Midbrain (tissue), 1 donor: Measurements from ENCODE around the gene DCAF8.
"Not testable (repeated sequence)": the region's sequence is repeated elsewhere in the genome, so short reads cannot be mapped to it uniquely, and the experiment has no call there.

Source experiments
- DNase-seq: peaks from one replicate; lab custom pipeline; 2025; lab: John Stamatoyannopoulos, UW

DCAF8 gene

DNA sequence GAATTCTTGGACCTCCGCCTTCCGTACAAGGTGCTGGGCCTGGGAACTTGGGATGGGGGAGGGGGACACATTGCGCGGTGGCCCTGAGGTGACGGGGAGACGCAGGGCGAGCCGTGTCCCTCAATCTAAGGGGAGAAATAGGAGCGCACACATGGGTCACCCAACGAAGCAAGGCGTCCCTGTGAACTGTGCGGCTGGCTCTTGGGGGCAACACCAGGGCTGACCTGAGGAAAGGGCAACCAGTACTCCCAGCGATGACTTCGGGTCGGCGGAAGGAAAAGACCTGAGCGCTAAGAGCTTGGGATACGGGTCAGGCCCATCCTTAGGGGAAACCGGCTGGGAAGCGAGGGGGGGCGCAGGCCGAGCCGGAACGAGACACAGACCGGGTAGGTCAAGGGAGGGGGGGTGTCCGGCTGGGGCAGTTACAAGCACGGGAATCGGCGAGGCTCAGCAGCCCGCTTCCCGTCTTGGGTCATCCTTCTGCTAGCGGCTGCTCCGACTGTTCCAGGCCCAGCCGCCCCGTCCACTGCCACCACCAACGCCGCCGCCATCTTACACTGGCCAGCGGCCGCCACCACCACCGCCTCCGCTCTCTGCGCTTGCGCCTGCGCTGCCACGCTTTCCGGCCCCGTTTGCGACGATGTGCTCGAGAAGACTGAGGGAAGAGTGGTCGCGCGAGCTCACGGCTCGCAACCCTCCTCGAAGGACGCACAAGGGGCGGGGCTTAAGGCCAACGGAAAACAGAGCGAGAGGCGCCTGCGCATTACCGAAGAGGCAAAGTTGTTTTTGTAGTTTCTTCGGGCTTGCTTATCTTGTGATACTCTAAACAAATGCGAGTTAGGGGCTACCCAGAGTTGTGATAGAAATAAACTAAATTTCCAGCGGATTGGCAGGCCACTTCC lies at the start of gene DCAF8:
Gene DCAF8 (minus strand): TSS at position 657 of the 902 bp plus-strand sequence. CDS start 18,541 bp downstream, outside the sequence.
- peak; percentile 99 for DNase-seq

GRCh38 chr1:160309571-160309970 lies 47.2 kb upstream of the DCAF8 start:
- no peak for DNase-seq

DNA sequence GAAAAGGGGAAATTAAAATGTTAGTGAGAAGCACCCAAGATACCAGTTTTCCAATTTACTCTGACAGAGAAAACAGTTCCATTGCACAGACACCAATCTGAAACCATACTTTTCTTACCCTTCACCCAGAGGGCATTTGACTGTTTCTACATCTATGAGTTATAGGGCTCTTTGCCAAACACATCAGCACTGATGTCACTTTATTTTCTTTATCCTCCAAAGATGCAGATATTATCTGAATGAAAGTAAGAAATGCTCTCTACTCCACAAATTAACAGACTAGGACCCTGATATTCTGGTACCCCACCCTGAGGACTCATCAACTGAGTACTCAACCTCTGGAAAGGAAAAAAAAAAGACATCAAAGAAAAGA lies 46.8 kb upstream of the DCAF8 start:
- DNase-seq, result no peak

DNA sequence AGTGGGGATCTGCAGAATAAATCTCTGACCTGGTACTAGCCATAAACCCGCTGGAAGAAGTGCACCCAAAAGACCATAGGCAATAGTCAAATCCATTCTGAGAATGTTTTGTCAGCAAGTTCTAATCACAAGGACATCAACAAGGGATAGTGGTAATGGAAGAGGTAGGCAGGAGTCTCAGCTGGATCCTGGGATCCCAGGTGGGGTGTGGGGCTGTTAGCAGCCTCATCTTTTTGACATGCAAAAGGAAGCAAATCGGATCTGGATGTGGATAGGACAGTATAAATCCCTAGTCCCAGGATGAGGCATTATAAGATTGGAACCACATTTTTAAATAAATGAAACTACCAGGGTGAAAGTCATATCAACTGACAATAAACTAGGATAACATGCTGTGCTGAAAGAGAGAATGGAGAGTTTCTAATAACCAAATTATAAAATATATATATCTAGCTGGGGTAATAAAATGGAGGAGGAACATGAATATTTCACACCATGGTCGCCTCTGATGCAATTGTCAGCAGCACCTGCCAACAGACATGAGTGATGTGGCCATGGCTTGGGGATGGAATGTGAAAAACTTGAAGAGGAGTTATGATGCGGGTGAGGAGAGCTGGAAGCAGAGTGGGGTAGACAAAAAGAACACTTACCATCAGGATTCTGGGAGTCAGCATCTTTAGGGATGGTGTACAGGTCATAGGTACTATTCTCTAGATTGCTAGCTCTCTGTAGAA lies 46.3 kb upstream of the DCAF8 start:
- no peak for DNase-seq

- no peak for DNase-seq
Measured at GRCh38 chr1:160307118-160307791, 44.9 kb upstream of the DCAF8 start.

GRCh38 chr1:160300173-160300572 lies 37.8 kb upstream of the DCAF8 start:
- no peak for DNase-seq

DNA sequence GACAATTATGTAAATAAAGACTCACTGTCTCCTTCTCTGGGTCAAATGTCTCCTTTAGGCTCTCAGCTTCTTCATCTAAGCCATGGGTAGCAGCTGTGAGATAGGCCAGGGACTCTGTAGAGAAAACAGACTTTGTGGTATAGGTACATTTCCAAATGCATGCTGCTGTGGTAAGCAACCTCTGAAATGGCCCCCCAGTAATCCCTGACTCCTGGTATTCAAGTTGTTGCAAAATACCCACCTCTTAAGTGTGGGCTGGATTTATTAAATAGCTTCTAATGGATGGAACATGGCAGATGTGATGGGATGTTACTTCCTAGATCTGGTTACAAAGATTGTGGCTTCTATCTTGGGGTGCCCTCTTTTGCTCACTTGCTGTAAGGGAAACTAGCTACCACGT lies 33.7 kb upstream of the DCAF8 start:
- DNase-seq, result no peak

DNA sequence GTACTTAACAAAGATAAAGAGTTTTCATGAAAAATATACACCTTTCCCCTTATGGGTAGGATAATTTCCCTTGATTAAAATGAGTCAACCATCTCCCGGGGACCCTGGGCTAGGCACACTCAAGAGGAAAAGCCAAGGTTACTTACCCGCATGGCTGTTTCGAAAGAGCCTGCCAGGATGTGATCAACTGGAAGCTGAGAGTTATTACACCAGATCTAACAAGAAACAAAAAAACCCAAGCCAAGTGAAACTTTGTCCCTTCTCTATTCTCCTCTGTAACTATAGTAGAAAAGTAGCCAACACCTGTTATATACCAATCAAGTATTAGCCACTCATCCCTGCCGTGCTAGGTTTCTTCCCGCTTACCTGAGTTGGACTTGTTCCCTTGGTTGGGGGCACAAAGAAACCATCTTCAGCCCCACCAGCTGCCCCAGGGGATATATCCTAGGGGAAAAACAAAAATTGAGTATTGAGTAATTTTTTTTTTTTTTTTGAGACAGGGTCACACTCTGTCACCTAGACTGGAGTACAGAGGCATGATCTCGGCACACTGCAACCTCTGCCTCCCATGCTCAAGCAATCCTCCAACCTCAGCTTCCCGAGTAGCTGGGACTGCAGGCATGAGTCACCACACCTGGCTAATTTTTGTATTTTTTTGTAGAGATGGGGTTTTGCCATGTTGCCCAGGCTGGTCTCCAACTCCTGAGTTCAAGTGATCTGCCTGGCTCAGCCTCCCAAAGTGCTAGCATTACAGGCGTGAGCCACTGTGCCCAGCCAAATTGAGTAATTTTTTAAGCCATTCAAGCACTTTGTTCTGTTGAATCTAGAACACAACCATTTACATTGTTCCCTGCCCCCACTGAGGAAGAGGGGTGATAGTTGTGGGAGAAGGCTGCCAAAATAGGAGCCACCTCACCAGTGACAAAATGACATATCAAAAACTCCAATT lies 30.9 kb upstream of the DCAF8 start:
- DNase-seq, result no peak

DNA sequence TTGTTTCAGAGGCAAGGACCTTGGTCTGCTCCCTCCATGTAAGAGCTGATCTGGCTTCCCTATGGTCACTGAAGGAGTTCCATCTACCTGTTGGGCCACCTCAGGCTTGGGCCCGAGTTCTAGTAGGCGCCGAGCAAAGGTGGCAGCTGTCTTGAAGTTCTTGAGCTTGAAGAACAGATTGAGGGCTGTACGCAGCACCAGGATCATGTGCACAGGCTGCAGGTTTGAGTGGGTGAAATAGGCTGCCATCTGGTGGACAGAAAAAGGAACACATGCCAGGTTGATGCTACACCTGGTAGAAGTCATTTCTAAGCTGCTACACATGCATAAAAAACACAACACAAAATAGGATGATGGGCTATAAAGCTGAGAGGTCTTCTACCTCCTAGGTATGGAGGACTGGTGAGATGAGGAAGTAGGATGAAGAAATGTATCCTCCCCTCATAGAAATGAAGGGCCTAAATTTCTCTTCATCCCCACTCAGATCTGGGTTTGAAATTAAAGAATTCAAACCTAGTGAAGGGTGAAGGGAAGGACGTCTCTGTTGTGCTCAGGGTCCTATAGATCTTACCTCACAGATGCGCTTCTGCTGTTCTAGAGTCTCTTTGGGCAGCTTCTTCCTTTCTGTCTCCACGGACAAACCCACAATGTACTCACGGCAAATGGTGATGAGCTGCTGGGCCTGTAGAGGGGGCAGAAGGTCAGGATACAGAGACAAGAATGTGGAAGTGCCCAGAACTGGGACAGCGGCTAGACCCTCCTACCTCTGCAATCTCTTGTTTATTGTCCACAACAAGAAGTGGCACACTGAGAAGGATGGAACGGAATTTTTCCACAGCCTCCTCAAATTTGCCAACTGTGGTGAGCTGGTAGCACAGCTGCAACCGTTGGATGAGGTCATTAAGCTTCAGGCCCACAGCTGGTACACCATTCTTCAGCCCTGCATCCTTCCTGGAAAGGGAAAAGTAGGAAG lies 29.2 kb upstream of the DCAF8 start:
- DNase-seq, result peak; percentile 53

DNA sequence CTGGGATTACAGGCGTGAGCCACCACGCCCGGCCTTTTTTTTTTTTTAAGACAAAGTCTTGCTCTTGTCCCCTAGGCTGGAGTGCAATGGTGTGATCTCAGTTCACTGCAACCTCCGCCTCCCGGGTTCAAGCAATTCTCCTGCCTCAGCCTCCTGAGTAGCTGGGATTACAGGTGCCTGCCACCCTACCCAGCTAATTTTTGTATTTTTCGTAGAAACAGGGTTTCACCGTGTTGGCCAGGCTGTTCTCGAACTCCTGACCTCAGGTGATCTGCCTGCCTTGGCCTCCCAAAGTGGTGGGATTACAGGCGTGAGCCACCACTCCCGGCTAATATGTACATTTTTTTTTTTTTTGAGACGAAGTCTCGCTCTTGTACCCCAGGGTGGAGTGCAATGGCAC lies 25.4 kb upstream of the DCAF8 start:
- not testable (repeated sequence) for DNase-seq

- DNase-seq, result no peak
Measured at GRCh38 chr1:160285506-160285905, 23.2 kb upstream of the DCAF8 start.

GRCh38 chr1:160284782-160285344 lies 22.5 kb upstream of the DCAF8 start, which contains the start of gene PEX19:
Gene PEX19, minus strand, starts transcription at chr1:160285133. Its CDS starts 9 bp downstream, at chr1:160285124.
- DNase-seq, result peak; percentile 92

- peak; percentile 17 for DNase-seq
Measured at GRCh38 chr1:160284220-160284781, 22.0 kb upstream of the DCAF8 start.

DNA sequence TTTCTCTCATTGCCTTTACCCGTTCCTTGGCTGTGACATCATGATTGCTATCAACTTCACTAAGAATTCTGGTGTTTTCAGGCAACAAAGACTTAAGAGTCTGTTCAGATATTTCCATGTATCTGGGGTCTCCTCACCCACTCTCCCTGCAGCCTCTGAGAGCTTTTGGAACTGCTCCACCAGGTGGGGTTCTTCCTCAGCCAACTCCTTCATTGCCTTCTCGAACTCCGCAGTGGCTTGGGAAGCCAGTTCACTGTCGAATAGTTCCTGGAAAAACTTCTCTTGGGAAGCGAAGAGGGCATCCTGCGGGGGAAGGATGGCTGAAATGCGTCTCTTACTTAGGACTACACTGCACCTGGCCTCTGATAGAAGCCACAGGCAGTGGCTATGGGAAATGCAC lies 20.5 kb upstream of the DCAF8 start:
- no peak for DNase-seq

GRCh38 chr1:160277987-160278386 lies 15.6 kb upstream of the DCAF8 start:
- DNase-seq, result no peak

DNA sequence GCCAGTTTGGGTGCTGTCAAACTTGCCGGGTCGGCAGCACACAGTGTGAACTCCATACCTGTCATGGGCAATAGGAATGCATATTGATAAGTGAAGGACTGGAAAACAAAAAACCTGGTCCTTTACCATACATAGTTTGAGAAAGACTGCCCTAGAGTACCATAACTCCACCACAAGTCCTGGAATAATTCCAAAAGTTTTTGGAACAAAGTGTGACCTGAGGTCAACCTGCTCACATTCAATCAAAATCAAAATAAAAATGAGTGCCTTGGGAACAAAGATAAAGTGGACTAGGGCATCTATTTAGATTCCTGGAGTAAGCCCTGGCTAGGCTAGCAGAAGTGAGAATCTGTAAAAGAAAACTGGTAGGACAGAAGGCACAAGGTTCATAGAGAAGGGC lies 15.0 kb upstream of the DCAF8 start:
- DNase-seq, result no peak

DNA sequence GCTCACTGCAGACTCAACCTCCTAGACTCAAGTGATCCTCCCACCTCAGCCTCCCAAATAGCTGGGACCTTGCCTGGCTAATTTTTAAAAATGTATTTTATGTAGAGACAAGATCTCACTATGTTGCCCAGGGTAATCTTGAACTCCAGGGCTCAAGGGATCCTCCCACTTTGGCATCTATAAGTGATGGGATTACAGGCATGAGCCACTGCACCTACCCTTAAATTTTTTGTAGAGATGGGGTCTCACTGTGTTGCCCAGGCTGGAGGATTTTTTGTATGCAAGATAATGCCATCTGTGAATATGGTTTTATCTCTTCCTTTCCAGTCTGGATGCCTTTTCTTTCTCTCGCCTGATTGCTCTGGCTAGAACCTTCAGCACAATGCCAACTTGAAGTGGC lies 8.7 kb upstream of the DCAF8 start:
- no peak for DNase-seq

GRCh38 chr1:160267284-160267991 lies 5.1 kb upstream of the DCAF8 start:
- no peak for DNase-seq

- DNase-seq, result no peak
Measured at GRCh38 chr1:160264795-160265307, 2.5 kb upstream of the DCAF8 start.
